Smooth muscle cell of the pulmonary artery (primary cell): ENCODE results near the gene ACYP2. TPM values are rescaled to one million over a fixed set of nuclear protein-coding genes. Genes with fewer than 3 reads are reported as not detected.

Experiments
- total RNA-seq: library from RNA; depleted of rRNA; stranded (reverse); fragments of >200 nt; gene quantifications from 2 replicates; pipeline ENCODE4 v1.2.3, GENCODE V29; 2014

Gene ACYP2
- 13.4 and 21.7 TPM in 2 replicates for total RNA-seq

GRCh38 chr2:54115284-54116137 lies at the start of gene ACYP2:
Gene ACYP2, plus strand, starts transcription at chr2:54115615.

GRCh38 chr2:54256091-54256694 lies 140.8 kb downstream of the ACYP2 start, which contains the start of gene TSPYL6:
Gene TSPYL6, minus strand, starts transcription at chr2:54256229. Its CDS starts 78 bp downstream, at chr2:54256151.

Other genes starting within 250 kb of the ACYP2 start
- 34.5 and 35.8 TPM in 2 replicates for gene PSME4, start 144.6 kb upstream of the ACYP2 start, total RNA-seq
- gene TSPYL6, start 140.6 kb downstream of the ACYP2 start, total RNA-seq, result not detected in 2 replicates